ENCODE data around the gene CTSW.
A peak's percentile ranks its signal among the peaks of the same experiment; 100 is the strongest.
"Not testable (repeated sequence)": the region's sequence is repeated elsewhere in the genome, so short reads cannot be mapped to it uniquely, and the experiment has no call there.

Gene CTSW

GRCh38 chr11:65879617-65880016, at the start of gene CTSW:
Gene CTSW (plus strand): TSS chr11:65879837. CDS start chr11:65879855, 18 bp downstream.
- FAIRE-seq, result no peak
- no peak for TF ChIP-seq CTCF (IDR thresholded peaks at IDR 0.05; ENCODE audit: insufficient read depth, missing control alignments)
- DNase-seq (ENCODE audit: insufficient read length, low spot score), result no peak

GRCh38 chr11:65832231-65832630, 47.4 kb upstream of the CTSW start:
- DNase-seq (ENCODE audit: insufficient read length, low spot score); FAIRE-seq: not testable (repeated sequence)

- DNase-seq (ENCODE audit: insufficient read length, low spot score) (peak; percentile 91), FAIRE-seq (no peak)
- TF ChIP-seq CTCF (IDR thresholded peaks at IDR 0.05; ENCODE audit: insufficient read depth, missing control alignments), result no peak
Measured at GRCh38 chr11:65833297-65834030, 46.2 kb upstream of the CTSW start, which contains the start of gene SNX32. Gene SNX32 (plus strand): TSS chr11:65833963. CDS start chr11:65834066, 103 bp downstream.

GRCh38 chr11:65834202-65834601, 45.4 kb upstream of the CTSW start:
- FAIRE-seq (no peak), DNase-seq (ENCODE audit: insufficient read length, low spot score) (no peak)
- TF ChIP-seq CTCF (IDR thresholded peaks at IDR 0.05; ENCODE audit: insufficient read depth, missing control alignments), result no peak

GRCh38 chr11:65842144-65842543, 37.5 kb upstream of the CTSW start:
- FAIRE-seq (no peak), DNase-seq (ENCODE audit: insufficient read length, low spot score) (no peak)
- TF ChIP-seq CTCF (IDR thresholded peaks at IDR 0.05; ENCODE audit: insufficient read depth, missing control alignments), result no peak

GRCh38 chr11:65843811-65844210, 35.8 kb upstream of the CTSW start:
- no peak for FAIRE-seq

GRCh38 chr11:65844231-65844872, 35.3 kb upstream of the CTSW start:
- TF ChIP-seq CTCF (IDR thresholded peaks at IDR 0.05; ENCODE audit: insufficient read depth, missing control alignments), result no peak
- no peak for FAIRE-seq
- no peak for DNase-seq (ENCODE audit: insufficient read length, low spot score)

More at GRCh38 chr11:65843811-65844210, 35.8 kb upstream of the CTSW start:
- TF ChIP-seq CTCF (IDR thresholded peaks at IDR 0.05; ENCODE audit: insufficient read depth, missing control alignments), result no peak
- DNase-seq (ENCODE audit: insufficient read length, low spot score), result no peak

Data from D721Med (cell line).